ENCODE measurements around the gene MRPL28. TPM values are rescaled to one million over a fixed set of nuclear protein-coding genes. Genes with fewer than 3 reads are reported as not detected.
A peak's percentile ranks its signal among the peaks of the same experiment; 100 is the strongest.

The MRPL28 gene
- total RNA-seq, 2 donors from 2014 or later, result 89.0 to 90.3 TPM

- Histone ChIP-seq H3K4me3 (peak overlapping the region in 1 of 2 donors; percentile 97), H3K36me3 (no peaks in the 10 kb centered on the region), H3K9me3 (no peaks in the 10 kb centered on the region), H3K4me1 (peaks cover 0 to 58% of the 10 kb centered on the region in 2 donors), H3K27ac (peak overlapping the region; percentile 11 to 57), H3K27me3 (no peaks in the 10 kb centered on the region)
- TF ChIP-seq CTCF (IDR thresholded peaks at IDR 0.05), result no peak
- no peak for DNase-seq (ENCODE audit: low spot score)
Measured at GRCh38 chr16:383326-384051, 13.2 kb upstream of the MRPL28 start.

GRCh38 chr16:381789-382717 lies 11.7 kb upstream of the MRPL28 start, which contains the start of gene PGAP6:
Gene PGAP6, minus strand, starts transcription at chr16:381978. Its CDS starts 157 bp downstream, at chr16:381821.
- peak within 1 kb of the TSS; percentile 96 to 97 for H3K4me3 ChIP-seq
- peaks cover 0 to 50% of the 10 kb centered on the region in 2 donors for H3K4me1 ChIP-seq
- peaks cover 4% of the 10 kb centered on the region for H3K36me3 ChIP-seq
- no peaks in the 10 kb centered on the region for H3K27me3 ChIP-seq
- TF ChIP-seq CTCF (IDR thresholded peaks at IDR 0.05), result no peak
- H3K9me3 ChIP-seq, result no peaks in the 10 kb centered on the region
- H3K27ac ChIP-seq, result peak within 1 kb of the TSS; percentile 87 to 90
- DNase-seq (ENCODE audit: low spot score), result no peak

DNA sequence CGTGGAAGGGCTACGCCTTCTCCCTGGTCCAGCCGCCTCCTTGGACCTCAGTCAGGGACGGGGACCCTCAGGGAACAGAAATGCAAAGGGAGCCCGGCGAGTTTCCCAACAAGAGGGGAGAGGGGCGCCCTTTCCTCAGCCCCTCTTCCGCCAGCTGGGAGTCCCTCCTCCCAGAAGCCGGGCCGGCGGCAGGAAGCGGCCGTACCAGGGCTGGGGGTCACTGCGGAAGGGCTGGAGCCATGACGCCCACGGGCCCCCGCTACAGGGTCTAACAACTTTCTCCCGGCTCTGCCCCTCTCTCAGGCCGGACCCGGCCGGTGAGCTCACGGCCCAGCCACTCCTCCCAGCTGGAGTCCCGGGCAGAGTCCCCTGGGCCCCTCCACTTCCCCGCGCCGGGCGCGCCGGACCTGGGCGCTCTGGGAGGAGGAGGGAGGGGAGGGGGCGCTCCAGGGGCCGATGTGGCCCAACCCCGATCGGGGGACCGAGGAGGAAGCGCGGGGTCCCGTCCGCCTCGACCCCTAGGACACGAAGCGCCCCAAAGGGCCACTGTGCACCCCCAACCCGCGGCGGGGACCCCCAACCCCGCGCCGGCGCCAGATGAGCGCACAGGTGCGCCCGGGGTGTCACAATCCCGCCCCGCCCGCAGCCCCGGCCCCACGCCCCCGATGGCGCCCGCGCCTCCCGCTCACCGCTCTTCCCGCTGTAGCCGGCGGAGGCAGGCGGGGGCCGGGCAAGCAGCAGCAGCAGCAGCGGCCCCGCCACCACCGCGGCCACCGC lies 10.9 kb upstream of the MRPL28 start:
- TF ChIP-seq CTCF (IDR thresholded peaks at IDR 0.05), result no peak
- Histone ChIP-seq H3K9me3 (no peaks in the 10 kb centered on the region), H3K4me3 (peak overlapping the region; percentile 95 to 97), H3K36me3 (peaks cover 13% of the 10 kb centered on the region), H3K27me3 (no peaks in the 10 kb centered on the region), H3K4me1 (peaks cover 0 to 50% of the 10 kb centered on the region in 2 donors), H3K27ac (peak overlapping the region; percentile 69 to 75)
- DNase-seq (ENCODE audit: low spot score), result no peak

- peak overlapping the region; percentile 95 to 97 for H3K4me3 ChIP-seq
- peaks cover 0 to 50% of the 10 kb centered on the region in 2 donors for H3K4me1 ChIP-seq
- TF ChIP-seq CTCF (IDR thresholded peaks at IDR 0.05), result no peak
- H3K27ac ChIP-seq, result peak overlapping the region in 1 of 2 donors; percentile 75
- H3K9me3 ChIP-seq, result no peaks in the 10 kb centered on the region
- DNase-seq (ENCODE audit: low spot score), result no peak
- no peaks in the 10 kb centered on the region for H3K27me3 ChIP-seq
- H3K36me3 ChIP-seq, result peaks cover 18% of the 10 kb centered on the region
Measured at GRCh38 chr16:380762-381011, 10.3 kb upstream of the MRPL28 start.

DNA sequence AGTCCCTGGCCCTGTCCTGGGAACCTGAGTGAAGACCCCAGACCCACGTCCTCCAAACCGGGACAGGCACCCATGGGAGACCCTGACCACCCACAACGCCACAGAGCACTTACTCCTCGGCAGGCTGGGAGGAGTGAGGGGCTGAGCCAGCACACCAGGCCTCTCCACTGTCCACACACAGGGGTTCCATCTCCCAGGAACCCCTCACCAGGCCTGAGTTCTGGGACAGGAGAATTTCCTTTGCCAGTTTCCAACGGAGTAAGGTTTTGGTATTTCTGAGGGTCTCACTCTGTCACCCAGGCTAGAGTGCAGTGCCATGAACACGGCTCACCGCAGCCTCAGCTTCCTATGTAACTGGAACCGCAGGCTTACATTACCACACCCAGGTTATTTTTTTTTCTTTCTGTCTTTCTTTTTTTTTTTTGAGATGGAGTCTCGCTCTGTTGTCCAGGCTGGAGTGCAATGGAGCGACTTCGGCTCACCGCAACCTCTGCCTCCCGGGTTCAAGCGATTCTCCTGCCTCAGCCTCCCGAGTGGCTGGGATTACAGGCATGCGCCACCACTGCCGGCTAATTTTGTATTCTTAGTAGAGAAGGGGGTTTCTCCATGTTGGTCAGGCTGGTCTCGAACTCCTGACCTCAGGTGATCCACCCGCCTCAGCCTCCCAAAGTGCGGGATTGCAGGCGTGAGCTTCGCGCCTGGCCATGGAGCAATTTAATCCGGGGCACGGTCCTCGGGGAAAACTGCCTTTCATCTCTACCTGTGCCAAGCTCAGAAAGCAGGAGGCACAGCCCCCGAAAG lies 9.8 kb upstream of the MRPL28 start:
- peak overlapping the region in 1 of 2 donors; percentile 75 for H3K27ac ChIP-seq
- no peak for DNase-seq (ENCODE audit: low spot score)
- H3K27me3 ChIP-seq, result no peaks in the 10 kb centered on the region
- peak overlapping the region in 1 of 2 donors; percentile 97 for H3K4me3 ChIP-seq
- H3K9me3 ChIP-seq, result no peaks in the 10 kb centered on the region
- H3K4me1 ChIP-seq, result peaks cover 0 to 50% of the 10 kb centered on the region in 2 donors
- H3K36me3 ChIP-seq, result peaks cover 20% of the 10 kb centered on the region
- no peak for TF ChIP-seq CTCF (IDR thresholded peaks at IDR 0.05)

Data from right atrium auricular region (tissue), 2 donors.